Measurements from ENCODE around the gene CUBN.

- TF ChIP-seq SUZ12 (IDR thresholded peaks at IDR 0.05; ENCODE audit: extremely low read depth, insufficient read depth, insufficient read length) (no peak), YY1 (IDR thresholded peaks at IDR 0.05; ENCODE audit: insufficient read depth, insufficient read length) (no peak), ZNF274 (IDR thresholded peaks at IDR 0.05; ENCODE audit: low read depth, low read length) (no peak)
Measured at GRCh38 chr10:17120694-17121093, 8.9 kb downstream of the CUBN start.

All from NT2/D1 (cell line).